GM19035 (cell line): ENCODE data around the gene TMF1.
A peak's percentile ranks its signal among the peaks of the same experiment; 100 is the strongest.

Experiments
- ATAC-seq: cut with Tn5 transposase; IDR thresholded peaks from one replicate; pipeline ENCODE4 v1.9.1; 2021; ENCODE audit not compliant: unreplicated experiment

Gene TMF1

GRCh38 chr3:69014022-69014580, 38.0 kb downstream of the TMF1 start:
- no peak for ATAC-seq

- ATAC-seq, result peak; percentile 82
Measured at GRCh38 chr3:69013253-69014021, 38.7 kb downstream of the TMF1 start, which contains the start of gene EOGT. EOGT (minus strand) TSS chr3:69013684; CDS start chr3:69009846, 3,838 bp downstream.

- peak; percentile 43 for ATAC-seq
Measured at GRCh38 chr3:69012800-69013252, 39.3 kb downstream of the TMF1 start.

GRCh38 chr3:69012100-69012799, 39.9 kb downstream of the TMF1 start:
- no peak for ATAC-seq

- ATAC-seq, result no peak
Measured at GRCh38 chr3:69011096-69011730, 40.9 kb downstream of the TMF1 start.

DNA sequence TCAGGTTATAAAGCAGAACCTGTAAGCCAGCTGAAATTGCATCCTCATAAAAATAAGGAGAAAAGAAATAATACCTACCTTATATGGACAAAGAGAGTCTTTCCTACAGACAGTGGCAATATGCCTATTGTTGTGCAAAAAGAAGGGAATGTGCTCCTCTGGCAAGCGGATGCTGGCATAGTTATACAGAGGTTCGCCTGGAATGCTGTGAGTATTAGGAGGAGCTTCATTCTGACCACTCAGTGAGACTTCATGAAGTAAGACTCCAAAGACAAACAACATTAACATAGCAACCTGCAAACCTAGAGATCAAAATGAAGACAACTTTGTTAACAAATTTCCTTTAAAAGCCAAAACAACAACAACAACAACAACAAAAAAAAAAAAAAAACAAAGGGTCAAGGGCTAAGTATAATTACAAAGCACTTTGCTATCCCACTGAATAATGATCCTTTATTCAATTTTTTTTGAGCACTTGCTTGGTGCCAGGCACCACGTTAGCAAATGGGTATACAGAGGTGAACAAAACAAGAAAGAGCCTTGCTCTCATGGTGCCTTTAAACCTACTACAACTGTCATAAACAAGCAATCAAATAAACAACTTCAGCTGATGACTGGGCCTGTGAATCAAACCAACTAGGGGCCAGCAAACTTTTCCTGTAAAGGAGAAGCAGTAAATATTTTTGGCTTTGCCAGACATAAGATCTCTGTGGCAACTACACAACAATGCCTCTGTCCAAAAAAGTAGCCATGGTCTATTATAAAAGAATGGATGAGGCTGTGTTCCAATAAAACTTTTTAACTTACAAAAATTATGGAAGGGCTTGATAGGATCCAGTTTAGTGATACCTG, 42.3 kb downstream of the TMF1 start:
- ATAC-seq, result no peak

GRCh38 chr3:69008980-69009379, 43.2 kb downstream of the TMF1 start:
- no peak for ATAC-seq

- no peak for ATAC-seq
Measured at GRCh38 chr3:69005791-69006482, 46.2 kb downstream of the TMF1 start.

DNA sequence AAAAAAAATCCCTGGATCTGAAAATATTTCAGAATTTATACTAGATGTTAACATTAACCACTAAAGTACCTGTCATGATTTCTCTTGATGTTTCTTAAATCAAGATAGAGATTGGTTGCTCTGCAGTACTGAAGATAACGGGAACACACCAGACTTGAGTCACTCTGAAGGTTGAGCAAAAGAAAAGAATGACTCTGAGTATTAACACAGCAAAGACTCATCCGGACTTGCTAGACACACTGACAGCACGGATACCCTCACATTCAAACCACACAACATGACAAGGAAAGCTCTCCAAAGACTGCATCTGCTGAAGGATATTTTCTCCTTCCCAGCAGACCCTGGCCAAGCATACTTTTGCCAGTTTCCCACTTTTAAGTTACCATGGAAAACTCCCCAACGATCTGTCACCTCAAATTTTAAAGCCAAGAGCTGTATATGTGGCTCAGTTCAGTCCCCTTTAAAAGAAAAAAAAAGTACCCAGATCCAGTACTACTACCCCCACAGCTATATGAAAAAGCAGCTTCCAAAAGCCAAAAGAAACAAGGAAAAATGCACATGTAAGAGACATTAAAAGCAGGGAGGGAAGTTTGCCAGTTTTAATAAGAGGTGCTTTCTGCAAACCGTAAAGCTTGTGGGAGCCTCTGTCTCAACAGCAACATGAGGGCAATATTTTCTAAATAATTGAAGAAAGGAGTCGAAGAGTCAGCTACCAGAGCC, 46.9 kb downstream of the TMF1 start:
- no peak for ATAC-seq

DNA sequence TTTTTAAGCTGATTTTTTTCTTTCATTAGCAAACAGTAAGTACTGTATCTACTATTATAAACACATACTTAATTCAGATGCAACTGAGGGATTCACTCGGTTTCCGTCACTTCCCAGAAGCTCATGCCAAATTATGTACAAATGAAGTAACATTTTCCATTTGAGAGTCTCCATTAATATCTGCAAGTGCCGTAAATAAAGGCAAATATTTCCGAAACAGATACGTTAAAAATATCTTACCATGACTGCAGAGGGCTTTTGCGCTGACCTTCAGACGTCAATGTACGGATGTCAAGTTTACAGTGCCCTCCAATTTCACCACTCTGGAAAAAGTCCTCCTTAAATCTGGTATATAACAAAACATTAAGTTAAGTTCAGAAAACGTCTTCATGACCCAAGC, 48.0 kb downstream of the TMF1 start:
- no peak for ATAC-seq

DNA sequence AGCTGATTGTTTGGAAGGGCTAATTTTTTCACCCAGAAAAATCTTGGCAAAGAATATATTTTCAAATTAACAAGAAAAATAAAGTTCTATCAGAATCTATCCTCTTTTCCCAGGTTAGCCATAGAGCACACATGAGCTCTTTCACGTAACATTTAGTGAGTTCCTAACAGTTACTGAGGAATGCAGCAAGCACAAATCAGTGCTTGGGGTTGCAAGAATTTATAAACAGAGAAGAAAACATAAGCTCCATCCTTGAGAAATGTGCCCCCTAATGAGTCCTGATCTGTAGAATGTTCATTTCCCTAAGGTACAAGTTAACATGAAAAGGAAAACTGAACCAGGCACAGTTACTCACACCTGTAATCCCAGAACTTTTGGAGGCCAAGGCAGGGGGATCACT, 52.5 kb downstream of the TMF1 start:
- ATAC-seq, result no peak

GRCh38 chr3:68999158-68999557, 53.0 kb downstream of the TMF1 start:
- ATAC-seq, result no peak

DNA sequence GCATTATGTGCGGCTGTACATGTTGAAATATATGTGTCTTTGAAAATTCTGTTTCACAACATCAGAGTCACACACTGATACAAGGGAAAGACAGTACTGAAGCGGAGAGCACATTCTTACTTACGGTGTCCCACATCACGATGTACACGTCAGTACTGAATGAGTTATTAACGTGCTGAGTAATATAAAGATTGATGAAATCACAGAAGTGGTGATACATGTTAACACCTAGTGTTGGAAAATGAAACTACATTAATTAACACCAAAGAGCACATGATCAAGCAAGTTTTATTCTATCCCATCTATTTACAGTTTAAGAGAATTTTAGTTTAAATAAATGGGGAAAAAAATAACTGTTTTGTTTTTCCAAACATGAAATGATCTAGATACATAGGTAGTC, 54.2 kb downstream of the TMF1 start:
- ATAC-seq, result no peak

DNA sequence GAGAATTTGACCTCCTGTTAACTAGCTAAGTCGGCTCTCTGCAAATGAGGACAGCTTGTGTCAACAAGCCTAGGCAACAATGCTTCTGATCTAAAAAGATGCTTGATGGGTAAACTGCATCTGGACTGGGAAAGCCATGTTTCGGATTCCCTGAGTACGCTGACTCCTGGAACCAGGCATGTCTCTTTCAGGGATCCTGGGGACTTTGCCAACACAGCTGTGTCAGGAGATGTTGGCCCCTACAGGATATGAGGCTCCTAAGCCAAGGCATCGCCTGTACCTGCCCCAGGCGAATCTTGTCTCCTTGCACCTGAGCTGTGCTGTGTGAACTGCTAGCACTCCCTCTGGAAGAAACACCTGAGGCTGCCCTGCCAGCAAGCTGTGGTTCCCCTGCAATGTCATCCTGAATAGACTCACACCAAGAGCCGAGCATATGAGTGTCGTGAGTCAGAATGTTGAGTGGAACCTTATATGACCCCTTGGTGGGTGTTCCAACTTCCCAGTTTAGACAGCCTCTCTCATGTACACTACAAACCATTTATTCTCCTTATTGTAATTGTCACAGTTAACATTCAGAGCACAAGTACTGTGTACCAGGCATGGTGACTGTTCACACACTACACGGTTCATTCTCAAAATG, 55.7 kb downstream of the TMF1 start:
- no peak for ATAC-seq

DNA sequence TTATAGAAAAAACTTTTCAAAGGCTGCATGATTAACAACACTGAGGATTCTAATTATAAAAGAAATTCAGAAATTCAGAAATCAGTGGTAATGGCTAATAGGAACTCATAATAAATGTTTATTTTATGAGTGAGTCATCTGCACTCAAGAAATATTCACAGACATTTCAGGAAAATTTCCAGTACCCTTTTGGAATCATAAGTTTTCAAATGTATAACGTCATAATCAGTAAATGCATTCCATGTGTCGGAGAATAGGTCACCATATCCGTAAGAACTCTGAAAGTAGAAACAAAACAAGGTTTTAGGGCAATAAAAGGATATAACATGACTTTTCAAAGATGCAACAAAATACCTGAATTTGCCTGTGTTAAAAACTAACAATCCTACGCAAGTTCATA, 63.4 kb downstream of the TMF1 start:
- ATAC-seq, result no peak

DNA sequence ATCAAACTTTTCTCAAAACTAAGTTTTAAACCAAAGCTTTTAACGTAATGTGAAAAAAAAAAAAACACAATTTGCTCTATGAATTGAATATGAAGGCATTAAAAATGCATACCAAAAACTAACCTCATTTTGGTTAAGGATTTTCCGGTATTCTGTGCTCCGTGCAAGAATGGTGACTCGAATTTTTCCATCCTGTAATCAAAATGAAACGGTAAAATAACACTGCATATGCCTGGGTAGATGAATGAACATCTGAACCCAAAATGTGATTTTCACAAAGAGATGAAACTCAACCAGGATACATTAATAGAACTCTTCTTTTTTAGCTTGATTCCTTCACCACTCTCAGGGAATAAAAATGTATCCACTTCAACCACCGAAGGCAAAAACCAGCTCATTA, 64.8 kb downstream of the TMF1 start:
- ATAC-seq, result no peak

DNA sequence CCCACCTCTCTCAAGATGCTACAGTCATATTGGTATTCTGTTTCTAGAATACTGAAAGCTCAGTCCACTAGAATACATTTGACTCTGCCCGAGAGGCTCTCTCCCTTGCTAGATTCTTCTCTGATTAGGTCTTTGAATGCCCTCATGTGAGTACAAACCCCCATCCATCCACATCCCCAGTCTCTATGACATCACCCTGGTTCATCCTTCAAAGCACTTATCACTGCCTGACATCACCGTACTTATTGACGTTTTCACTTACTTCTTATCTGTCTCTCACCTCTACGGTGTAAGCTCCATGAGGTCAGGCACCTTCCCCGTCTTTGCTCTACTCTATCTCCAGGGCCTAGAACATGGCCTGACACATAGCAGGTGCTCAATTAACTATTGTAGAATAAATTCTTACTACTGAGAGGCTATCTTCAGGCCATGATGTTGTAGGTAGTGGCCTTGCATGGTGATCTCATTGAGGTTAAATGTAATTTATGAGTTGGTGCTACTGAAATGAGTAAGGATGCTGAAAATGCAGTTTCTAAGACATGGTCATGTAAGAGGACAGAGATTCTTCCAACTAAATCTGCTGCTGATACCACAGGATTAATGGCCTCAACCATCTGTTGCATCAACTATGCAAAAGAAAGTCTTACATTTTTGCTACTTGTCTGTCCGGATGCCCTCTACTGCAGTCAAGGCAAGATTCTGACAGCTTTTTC, 65.5 kb downstream of the TMF1 start:
- ATAC-seq, result no peak

- ATAC-seq, result no peak
Measured at GRCh38 chr3:68985146-68985790, 66.9 kb downstream of the TMF1 start.
